ENCODE measurements around the gene HSD11B2.

HSD11B2 gene

GRCh38 chr16:67436640-67437193, 5.8 kb downstream of the HSD11B2 start:
- DNase-seq: no peak

GRCh38 chr16:67437513-67437912, 6.6 kb downstream of the HSD11B2 start:
- DNase-seq: no peak

- no peak for DNase-seq
These were observed 7.3 kb downstream of the HSD11B2 start for GRCh38 chr16:67438098-67438791.

GRCh38 chr16:67438824-67439393, 8.0 kb downstream of the HSD11B2 start:
- no peak for DNase-seq

GRCh38 chr16:67441271-67441753, 10.4 kb downstream of the HSD11B2 start:
- DNase-seq: peak; percentile 70 to 76

- DNase-seq: no peak
These were observed 11.0 kb downstream of the HSD11B2 start for GRCh38 chr16:67441907-67442306.

GRCh38 chr16:67442581-67443255, 11.8 kb downstream of the HSD11B2 start:
- DNase-seq: no peak

GRCh38 chr16:67443265-67443664, 12.3 kb downstream of the HSD11B2 start:
- DNase-seq: no peak

GRCh38 chr16:67444259-67445125, 13.6 kb downstream of the HSD11B2 start:
- no peak for DNase-seq

GRCh38 chr16:67445126-67445426, 14.2 kb downstream of the HSD11B2 start:
- no peak for DNase-seq

- no peak for DNase-seq
These were observed 14.6 kb downstream of the HSD11B2 start for GRCh38 chr16:67445441-67445912.

GRCh38 chr16:67445913-67446907, 15.3 kb downstream of the HSD11B2 start:
- DNase-seq: no peak

GRCh38 chr16:67446968-67447507, 16.1 kb downstream of the HSD11B2 start:
- DNase-seq: no peak

GRCh38 chr16:67447508-67448076, 16.7 kb downstream of the HSD11B2 start:
- peak; percentile 43 to 51 for DNase-seq

GRCh38 chr16:67448580-67448979, 17.7 kb downstream of the HSD11B2 start:
- DNase-seq: no peak

GRCh38 chr16:67449336-67449735, 18.4 kb downstream of the HSD11B2 start:
- DNase-seq: peak; percentile 83

GRCh38 chr16:67449739-67450138, 18.8 kb downstream of the HSD11B2 start:
- DNase-seq: no peak

- no peak for DNase-seq
These were observed 20.3 kb downstream of the HSD11B2 start for GRCh38 chr16:67451061-67451703.

- DNase-seq: no peak
These were observed 20.9 kb downstream of the HSD11B2 start for GRCh38 chr16:67451704-67452435.

- DNase-seq: no peak
These were observed 23.2 kb downstream of the HSD11B2 start for GRCh38 chr16:67454104-67454503.

All from SHP77 (cell line).